HG03135 (cell line): ENCODE data around the gene LDLR.
"Not testable (repeated sequence)": the region's sequence is repeated elsewhere in the genome, so short reads cannot be mapped to it uniquely, and the experiment has no call there.

ENCODE experiments used
- ATAC-seq: cut with Tn5 transposase; IDR thresholded peaks from one replicate; pipeline ENCODE4 v1.9.1; 2021; ENCODE audit warnings: mild to moderate bottlenecking, moderate library complexity; ENCODE audit not compliant: unreplicated experiment

The LDLR gene

DNA sequence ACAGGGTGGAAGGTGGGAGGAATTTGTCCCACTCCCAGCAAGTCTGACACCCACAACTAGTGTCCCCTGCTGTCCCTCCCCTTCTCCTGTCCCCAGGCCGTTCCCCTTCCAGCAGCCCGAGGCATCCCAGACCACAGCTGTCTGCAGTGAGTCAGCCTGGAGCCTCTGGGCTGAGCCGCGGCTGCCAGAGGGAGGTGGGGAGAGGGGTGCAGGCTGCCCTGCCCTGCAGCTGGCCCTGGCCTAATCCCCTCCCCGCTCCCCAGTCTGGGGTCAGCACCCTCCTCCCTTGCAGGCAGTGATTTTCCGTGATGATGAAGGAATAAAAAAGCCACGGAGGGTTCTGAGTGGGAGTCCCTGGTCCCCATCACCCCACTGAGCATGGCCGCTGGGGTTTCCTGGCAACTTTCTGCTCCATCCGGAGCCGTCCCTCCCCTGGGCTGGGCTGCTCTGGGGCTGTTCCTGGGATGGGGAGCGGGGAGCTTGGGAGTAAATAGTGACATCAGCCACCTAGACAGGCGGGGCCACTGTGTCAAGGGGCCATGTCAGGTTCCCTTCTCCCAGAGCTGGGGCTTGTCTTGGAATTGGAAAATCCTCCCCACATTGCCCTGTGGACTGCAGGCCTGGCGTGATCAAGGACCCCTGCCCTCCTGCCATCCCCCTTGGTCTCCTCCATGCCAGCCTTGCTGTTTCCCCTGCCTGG is 49.5 kb downstream of the LDLR start:
- ATAC-seq = no peak

DNA sequence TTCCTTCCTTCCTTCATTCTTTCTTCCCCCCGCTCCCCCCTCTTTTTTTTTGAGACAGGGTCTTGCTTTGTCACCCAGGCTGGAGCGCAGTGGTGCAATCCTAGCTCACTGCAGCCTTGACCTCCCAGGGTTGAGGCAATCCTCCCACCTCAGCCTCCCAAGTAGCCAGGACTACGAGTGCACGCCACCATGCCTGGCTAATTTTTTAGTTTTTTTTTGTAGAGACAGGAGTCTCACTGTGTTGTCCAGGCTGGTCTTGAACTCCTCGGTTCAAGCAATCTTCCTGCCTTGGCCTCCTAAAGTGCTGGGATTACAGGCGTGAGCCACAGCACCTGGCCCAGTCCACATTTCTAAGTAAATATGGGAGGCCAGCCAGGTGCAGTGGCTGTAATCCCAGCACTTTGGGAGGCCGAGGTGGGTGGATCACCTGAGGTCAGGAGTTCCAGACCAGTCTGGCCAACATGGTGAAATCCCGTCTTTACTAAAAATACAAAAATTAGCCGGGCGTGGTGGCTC is 50.8 kb downstream of the LDLR start:
- not testable (repeated sequence) for ATAC-seq

DNA sequence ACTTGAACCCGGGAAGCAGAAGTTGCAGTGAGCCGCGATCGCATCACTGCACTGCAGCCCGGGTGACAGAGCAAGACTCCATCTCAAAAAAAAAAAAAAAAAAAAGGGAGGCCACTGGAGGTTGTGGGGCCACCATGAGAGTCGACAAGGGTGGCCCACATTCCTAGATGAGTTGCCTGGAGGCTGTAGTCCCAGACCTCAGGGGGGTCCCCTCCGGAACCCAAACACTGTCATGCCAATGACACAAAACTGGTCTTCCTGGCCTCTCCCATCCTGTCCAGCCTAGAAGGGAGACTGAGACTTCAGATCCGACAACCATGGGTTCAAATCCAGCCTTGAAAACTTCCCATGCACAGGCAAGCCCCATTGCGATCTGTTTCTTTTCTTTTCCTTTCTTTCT is 51.6 kb downstream of the LDLR start:
- no peak for ATAC-seq

DNA sequence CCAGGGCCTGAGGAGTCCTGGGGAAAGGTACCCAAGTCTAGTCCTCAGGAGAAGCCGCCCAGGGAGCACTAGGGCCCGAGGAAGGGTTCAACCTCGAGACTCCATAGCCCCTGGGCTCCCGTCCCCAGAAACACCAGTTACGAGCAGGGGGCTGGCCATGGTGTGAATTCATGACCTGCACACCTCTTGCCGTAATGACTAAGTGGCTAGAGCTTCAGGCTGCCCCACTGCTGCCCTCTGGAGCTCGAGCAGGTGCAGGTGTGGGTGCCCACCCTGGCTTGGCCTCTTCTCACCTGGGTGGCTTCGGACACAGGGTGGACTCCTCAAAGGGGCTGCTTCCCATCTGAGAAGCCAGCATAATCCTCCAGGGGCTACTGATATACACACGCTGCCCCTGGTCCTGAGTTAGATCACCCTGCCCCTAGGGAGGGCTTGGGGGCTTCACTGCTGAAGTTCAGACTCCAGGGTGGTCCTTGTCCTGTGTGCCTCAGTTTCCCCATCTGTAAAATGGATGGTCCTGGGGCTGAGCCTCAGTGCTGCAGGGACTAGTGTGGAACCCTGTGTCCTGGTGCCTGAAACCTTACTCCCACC is 52.8 kb downstream of the LDLR start:
- ATAC-seq = no peak

DNA sequence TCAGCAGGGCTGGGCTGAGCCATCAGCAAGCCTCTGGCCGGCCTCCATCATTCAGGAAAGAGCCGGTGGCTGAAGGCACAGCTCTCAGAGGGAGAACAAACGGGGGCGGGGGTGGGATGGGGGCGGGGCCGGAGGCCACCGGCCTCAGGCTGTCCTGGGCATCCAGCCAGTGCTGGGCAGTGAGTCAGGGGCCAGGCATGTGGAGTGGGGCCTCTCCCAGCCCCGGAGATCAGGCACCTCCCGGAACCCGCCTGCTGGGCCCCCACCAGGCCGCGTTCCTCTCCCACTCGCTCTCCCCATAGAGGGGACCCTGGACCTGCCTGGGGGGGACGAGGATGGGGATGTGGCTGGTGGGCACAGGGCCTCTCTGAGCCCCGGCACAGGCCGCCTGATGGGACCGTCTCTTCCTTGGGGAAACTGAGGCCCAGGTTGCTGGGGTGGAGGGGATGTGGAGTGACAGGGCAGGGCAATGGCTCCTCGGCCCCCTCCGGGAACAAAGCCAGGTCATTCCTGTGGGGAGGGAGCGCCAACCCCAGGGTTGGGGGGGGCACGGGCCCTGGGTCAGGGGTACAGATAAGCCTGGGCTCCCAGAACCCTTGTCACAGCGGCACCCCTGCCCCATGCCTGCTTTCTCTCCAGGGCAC is 53.4 kb downstream of the LDLR start:
- ATAC-seq = no peak

DNA sequence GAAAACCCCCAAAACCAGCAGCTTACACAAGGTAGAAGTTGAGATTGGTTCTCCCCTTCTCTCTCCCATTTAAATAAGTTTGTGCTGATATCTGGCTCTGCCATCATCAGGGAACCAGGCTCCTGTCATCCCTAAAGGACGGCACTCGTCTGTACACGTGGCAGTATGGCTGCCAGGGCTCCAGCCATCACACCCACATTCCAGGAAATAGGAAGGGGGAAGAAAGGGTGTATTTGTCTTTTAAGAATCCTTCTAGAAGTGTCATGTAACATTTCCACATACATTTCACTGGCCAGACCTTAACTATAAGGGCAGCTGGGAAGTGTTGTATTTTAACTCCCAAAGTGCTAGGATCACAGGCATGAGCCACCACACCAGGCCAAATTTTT is 56.3 kb downstream of the LDLR start:
- ATAC-seq = no peak

DNA sequence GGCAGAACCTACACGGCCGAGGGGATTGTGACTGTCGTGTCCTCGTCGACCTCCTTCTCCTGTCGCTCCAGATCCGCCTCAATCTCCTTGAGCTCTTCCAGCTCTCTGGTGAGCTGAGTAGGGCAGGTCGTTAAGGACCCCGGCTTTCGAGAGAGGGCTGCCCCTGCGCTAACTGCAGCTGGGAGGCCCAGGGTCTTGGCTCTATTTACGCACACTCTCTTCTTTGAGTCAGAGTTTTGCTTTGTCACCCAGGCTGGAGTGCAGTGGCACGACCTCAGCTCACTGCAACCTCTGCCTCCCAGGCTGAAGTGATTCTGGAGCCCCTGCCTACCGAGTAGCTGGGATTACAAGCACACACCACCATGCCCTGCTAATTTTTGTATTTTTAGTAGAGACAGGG is 58.7 kb downstream of the LDLR start:
- ATAC-seq = no peak

DNA sequence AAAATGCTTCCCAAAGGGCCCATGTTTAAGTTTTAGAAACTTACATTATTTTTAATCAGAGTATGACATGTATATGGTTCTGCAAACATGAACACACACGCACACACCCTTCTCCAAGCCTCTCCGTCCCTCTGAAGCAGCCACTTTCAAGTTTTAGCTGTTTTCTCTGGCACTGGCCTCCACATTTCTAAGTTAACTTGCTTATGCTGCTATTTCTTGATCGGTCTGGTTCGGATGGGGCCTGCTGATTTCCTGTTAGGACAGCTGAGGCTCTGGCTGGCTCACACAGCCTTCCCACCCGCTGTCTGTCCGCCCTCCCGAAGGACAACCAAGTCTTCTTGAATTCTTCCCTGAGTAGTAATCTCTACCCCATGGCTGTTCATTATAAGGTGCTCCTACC is 61.9 kb downstream of the LDLR start:
- ATAC-seq = no peak

DNA sequence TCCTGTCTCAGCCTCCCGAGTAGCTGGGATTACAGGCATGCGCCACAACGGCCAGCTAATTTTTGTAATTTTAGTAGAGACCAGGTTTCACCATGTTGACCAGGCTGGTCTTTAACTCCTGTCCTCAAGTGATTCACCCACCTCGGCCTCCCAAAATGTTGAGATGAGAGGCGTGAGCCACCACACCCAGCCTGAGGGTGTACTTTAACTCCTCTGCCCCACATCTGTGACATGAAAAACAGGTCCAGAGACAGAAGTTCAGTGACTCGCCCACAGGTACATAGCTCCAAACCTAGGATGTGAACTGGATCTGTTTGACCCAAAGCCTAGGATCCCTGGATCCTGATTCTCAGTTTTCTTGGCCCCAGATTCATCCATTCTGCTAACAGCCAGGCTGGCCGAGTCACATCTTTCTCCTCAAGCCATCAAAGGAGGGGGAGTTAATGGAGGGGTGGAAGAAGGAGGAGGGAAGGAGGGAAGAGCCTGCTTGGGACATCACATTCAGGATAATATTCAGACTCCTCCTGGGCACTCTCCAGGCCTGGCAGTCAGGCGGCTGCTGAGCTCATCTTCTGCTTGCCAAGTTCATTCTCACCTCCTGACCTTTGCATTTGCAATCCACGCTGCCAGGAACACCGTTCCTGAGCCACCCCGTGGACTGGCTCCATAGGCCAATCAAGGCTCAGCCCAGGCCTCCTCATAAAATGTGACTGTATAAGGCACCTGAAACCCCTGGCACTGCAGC is 63.2 kb downstream of the LDLR start:
- ATAC-seq = no peak

DNA sequence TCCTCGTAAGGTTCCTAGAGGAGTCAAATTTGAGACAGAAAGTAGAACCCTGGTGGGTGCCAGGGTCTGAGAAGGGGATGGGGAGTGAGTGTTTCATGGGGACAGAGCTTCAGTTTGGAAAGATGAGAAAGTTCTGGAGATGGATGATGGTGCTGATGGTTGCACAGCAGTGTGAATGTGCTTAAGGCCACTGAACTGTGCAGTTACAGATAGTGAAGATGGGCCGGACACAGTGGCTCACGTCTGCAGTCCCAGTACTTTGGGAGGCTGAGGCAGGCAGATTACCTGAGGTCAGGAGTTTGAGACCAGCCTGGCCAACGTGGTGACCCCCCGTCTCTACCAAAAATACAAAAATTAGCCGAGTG is 65.4 kb downstream of the LDLR start:
- no peak for ATAC-seq

DNA sequence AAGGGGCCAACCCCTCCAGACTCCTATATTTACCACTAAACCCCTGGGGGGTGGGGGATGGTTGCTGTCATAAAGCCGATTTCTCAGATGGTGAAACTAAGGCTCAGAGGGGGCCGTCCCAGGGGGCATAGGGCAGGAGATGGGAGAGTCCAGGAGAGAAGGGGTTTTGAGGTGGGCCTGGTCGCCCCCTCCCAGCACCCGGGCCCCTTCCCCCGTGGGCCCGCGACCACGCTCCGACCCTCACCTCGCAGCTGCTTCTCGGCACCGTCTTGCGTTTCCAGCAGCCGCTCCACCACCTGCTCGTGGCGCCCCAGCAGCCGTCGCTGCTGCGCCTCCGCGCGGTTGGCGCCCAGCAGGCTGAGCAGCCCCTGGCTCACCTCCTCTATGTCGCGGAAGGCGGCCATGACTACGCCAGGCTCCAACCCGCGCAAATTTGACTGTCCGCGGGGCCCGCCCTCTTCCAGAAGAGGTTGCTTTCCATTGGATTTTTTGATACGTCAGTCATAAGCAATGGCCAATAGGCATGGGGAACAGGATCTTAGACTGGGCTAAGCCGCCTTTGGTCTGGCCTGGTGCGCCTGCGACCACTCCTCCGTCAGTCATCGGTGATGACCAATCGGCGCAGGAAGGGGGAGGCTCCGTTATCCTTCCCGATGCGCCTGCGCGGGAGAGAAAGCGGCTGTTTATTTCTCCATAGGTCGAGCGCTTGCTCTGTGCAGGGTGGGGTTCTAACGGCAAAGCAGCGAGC is 66.3 kb downstream of the LDLR start, which contains the start of gene SPC24:
Gene SPC24 (minus strand): TSS at position 410 of the 748 bp plus-strand sequence. CDS start 6 bp downstream, at position 404.
- ATAC-seq = peak; percentile 93

DNA sequence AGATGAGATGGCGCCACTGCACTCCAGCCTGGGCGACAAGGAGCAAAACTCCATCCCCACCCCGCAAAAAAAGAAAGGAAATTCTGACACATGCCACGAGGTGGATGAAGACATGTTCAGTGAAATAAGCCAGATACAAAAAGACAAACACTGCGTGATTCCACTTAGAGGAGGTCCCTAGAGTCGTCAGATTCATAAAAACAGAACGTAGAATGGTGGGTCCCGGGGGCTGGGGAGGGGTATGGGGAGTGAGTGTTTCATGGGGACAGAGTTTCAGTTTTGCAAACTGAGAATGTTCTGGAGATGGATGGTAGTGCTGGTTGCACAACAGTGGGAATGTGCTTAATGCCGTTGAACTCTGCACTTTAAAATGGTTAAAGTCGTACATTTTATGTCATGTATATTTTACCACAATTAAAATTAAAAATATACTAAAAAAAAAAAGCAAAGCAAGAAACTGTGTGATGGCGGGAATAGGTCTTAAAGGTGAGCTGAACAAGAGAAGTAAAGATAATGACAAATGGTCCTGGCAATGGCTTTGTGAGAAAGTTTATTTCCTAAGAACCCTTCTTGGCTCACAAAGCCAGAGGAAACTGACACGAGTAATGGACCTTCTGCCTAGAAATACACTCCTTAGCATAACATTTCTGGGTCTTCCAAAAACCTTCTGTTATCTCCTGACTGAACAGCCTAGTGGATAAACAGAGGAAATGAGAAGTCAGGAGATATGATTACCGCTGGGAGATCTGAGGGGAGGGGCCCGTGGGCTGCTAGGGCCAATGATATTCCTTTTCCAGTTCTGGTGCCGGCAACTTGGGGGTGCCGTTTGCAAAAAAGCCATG is 70.6 kb downstream of the LDLR start:
- ATAC-seq = no peak

DNA sequence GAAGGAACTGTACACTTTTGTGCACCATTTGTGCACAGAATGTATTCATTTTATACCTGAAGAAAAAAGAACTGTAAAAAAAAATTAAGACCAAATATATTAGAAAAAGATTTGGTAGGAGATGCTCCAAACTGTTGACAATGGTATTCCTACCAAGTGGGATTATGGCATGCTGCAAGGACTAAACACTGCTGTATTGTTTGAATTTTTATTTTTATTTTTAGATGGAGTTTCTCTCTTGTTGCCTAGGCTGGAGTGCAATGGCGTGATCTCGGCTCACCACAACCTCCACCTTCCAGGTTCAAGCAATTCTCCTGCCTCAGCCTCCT is 71.1 kb downstream of the LDLR start:
- not testable (repeated sequence) for ATAC-seq

DNA sequence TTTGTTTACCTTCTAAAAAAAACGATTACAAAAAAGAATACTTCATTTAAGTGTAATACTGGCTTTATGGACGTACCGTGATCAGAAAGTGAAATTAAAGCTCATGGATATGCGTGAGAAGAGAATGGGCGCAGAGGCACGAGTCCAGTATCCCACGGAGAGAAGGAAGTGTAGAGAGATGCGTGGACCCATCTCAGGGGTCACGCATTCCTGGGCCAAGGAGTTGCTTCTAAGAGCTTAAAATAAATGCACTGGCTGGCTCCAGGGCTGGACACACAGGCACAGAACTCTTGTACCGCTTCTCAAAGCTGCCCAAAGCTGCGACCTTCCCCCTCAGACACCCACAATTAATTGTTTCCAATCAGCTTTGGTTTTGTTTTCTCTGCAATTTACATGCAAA is 75.0 kb downstream of the LDLR start:
- no peak for ATAC-seq

DNA sequence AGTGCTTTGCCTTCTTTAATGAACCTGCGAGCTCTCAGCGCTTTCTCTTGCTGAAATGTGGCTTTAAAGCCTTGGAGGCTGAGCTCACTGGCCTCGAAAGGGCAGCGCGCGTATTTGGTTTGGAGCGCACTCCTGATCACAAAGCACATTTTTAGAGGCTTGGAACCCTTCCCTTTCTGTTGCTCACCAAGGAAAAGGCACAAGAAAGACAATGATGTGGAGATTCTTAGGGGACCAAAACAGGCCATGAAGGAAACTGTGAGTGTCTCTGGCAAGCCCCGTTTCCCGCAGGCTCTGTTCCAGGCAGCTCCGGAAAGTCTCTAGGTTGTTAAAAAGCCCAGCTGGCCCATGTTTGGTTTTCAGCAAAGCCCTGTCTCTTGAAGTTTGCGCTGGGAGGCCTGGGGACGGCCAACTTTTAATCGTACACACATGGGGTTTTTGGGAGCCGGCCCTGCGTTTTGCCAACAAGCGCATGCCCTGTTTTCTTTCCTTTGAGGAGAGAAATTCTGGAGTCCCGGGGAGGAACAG is 75.7 kb downstream of the LDLR start:
- no peak for ATAC-seq

DNA sequence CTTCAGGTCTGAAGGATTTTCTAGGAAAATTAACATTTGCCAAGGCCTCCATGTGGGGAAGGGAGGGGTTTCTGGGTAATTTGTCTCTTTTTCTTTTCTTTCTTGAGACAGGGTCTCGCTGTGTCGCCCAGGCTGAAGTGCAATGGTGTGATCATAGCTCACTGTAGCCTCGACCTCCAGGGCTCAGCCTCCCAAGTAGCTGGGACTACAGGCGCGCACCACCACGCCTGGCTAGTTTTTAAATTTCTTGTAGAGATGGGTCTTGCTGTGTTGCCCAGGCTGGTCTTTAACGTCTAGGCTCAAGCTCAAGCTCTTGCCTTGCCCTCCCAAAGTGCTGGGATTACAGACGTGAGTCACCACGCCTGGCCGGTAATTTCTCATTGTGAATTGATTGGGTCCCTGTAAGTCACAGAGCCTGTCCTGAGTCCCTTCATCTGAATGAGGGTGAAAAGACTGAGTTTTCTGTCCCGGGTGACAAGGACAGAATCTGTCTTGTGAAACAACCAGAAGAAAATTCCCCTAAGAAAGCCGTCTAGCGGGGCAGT is 76.3 kb downstream of the LDLR start:
- ATAC-seq = no peak

DNA sequence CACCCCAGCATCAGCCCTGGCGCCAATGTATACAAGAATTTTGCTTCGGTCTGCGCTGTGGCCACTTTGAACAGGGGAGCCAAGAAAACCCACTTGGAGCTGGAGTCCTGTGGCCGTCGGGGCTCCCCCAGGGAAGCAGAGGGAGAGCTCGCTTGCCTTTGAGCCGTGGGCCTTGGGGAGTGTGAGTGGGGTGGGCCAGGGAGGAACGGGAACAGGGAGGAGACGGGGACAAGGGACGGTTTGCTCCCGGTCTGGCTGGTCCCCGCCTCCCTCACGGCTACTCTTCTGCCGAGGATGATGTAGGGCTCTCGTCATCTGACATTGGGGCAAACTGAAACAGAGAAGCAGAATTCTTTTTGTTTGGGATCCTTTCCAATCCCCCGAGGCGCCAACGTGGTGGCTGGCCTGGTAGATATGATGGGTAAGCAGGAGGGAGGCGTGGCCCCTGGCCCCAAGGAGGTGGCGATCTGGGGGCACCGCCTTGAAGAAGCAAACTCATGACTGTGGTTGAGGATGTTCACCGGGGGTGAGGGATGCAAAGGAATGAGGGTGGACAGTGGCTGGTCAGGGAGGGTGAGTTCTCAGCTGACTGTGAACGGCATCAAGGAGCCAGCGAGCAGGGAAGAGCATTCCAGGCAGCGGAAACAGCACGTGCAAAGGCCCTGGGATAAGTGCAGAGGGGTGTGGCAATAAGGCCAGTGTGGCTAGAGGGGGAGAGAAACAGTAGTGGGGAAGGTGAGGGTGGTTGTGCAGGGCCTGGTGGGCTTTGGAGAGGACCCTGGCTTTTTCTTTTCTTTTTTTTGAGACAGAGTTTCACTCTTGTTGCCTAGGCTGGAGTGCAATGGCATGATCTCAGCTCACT is 77.2 kb downstream of the LDLR start:
- ATAC-seq = no peak

DNA sequence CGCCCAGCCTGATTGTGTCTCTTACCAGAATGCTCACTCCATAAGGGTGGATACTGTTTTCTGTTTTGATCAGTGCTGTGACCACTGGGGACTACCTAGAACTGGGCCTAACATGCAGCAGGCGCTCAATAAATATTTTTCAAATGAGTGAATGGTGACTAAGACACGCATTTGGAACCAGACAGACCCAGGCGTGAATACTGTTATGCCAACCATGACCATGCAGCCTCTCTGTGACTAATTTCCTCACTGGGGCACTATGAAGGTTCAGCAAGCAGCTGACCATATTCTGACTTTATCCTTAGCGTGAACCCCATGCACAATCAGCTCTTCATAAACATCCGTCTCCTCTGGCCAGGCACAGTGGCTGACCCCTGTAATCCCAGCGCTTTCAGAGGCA is 79.3 kb downstream of the LDLR start:
- ATAC-seq = no peak
